B cell (primary cell): Measurements from ENCODE around the gene MORC2. TPM values are rescaled to one million over a fixed set of nuclear protein-coding genes. Genes with fewer than 3 reads are reported as not detected.

ENCODE experiments used
- ATAC-seq: fragments of 200-7000 bp; cut with Tn5 transposase; one replicate; pipeline ENCODE4 v1.10.0; 2021; ENCODE audit warnings: low read depth, mild to moderate bottlenecking, moderate number of reproducible peaks, moderate library complexity
- CTCF ChIA-PET: fragments of 350-600 bp; sonication (Branson Sonifier 250); formaldehyde crosslinking; loops from one replicate; lab custom pipeline; 2021; ENCODE audit warnings: antibody characterized with exemption, inconsistent platforms; lab: Charles Lee
- POLR2A ChIA-PET: fragments of 350-600 bp; sonication (Branson Sonifier 250); formaldehyde crosslinking; loops from one replicate; lab custom pipeline; 2021; ENCODE audit warnings: antibody characterized with exemption; lab: Charles Lee
- DNase-seq: peaks from one replicate; pipeline ENCODE4 v3.0.0; 2013
- H2AFZ ChIP-seq: 2 replicates; pipeline ENCODE4 v1.6.1; 2012; ENCODE audit warnings: mild to moderate bottlenecking, low read depth, low read length; ENCODE audit not compliant: insufficient read depth, poor library complexity, severe bottlenecking
- H3K27ac ChIP-seq, 2 donors: 1 replicate in 1 of 2; 2 replicates in 1 of 2; pipeline ENCODE4 v1.5.1; 2012 to 2013; ENCODE audit warnings: low read length in 2 of 2, mild to moderate bottlenecking in 2 of 2, moderate library complexity in 1 of 2
- H3K27me3 ChIP-seq, 4 experiments: fragments of 200-600 bp in 1 of 4; sonication (generic) in 1 of 4; replicated peaks in 1 of 4; 1 replicate in 2 of 4; 2 replicates in 2 of 4; pipeline versions ENCODE4 v1.6.1 to v1.7.0; 2013 to 2016; ENCODE audit warnings: low read length in 3 of 4, mild to moderate bottlenecking in 2 of 4, mixed read lengths in 1 of 4, moderate library complexity in 1 of 4; ENCODE audit not compliant: insufficient read depth in 4 of 4, control insufficient read depth in 3 of 4; ENCODE audit errors: control extremely low read depth in 1 of 4
- H3K36me3 ChIP-seq, 2 experiments: replicated peaks in 1 of 2; 1 replicate in 1 of 2; 2 replicates in 1 of 2; pipeline versions ENCODE4 v1.6.1 to v1.7.1; 2013; ENCODE audit warnings: low read length in 1 of 2; ENCODE audit not compliant: insufficient read depth in 2 of 2, control insufficient read depth in 1 of 2; ENCODE audit errors: control extremely low read depth in 1 of 2, extremely low read depth in 1 of 2
- H3K4me1 ChIP-seq, 2 donors: fragments of 200-600 bp in 1 of 2; sonication (generic) in 1 of 2; 1 replicate in 1 of 2; 2 replicates in 1 of 2; pipeline versions ENCODE4 v1.5.1 to v1.6.1; 2013 to 2017; ENCODE audit warnings: low read length in 2 of 2; ENCODE audit not compliant: control insufficient read depth in 2 of 2, insufficient read depth in 2 of 2
- H3K4me2 ChIP-seq: replicated peaks from 2 replicates; pipeline ENCODE3; 2012; ENCODE audit warnings: mild to moderate bottlenecking, low read depth, low read length; ENCODE audit not compliant: poor library complexity, severe bottlenecking
- H3K4me3 ChIP-seq, 5 experiments: fragments of 200-600 bp in 1 of 5; sonication (generic) in 1 of 5; 1 replicate in 3 of 5; 2 replicates in 2 of 5; pipeline versions ENCODE4 v1.5.1 to v1.7.0; 2011 to 2016; ENCODE audit warnings: low read length in 4 of 5, mild to moderate bottlenecking in 4 of 5, low read depth in 2 of 5, control low read depth in 1 of 5, moderate library complexity in 1 of 5; ENCODE audit not compliant: insufficient read depth in 1 of 5; ENCODE audit errors: control extremely low read depth in 1 of 5, extremely low read depth in 1 of 5
- H3K79me2 ChIP-seq: fragments of 200-600 bp; sonication (generic); one replicate; pipeline ENCODE4 v1.6.0; 2016; ENCODE audit warnings: low read length; ENCODE audit not compliant: control insufficient read depth, insufficient read depth
- H3K9ac ChIP-seq: fragments of 200-600 bp; sonication (generic); 2 replicates; pipeline ENCODE4 v1.6.1; 2017; ENCODE audit warnings: mild to moderate bottlenecking, low read length, moderate library complexity
- H3K9me3 ChIP-seq, 3 donors: one replicate each; pipeline versions ENCODE4 v1.6.1 to v1.7.1; 2013; ENCODE audit warnings: low read length in 2 of 3; ENCODE audit not compliant: control insufficient read depth in 2 of 3, insufficient read depth in 1 of 3; ENCODE audit errors: control extremely low read depth in 1 of 3
- H4K20me1 ChIP-seq: 2 replicates; pipeline ENCODE4 v1.6.0; 2012; ENCODE audit warnings: mild to moderate bottlenecking, low read length; ENCODE audit not compliant: insufficient read depth, control insufficient read depth, poor library complexity, severe bottlenecking
- H3K27ac Mint-ChIP-seq: one replicate; pipeline ENCODE4 v1.8.0; 2021; ENCODE audit warnings: mixed read lengths
- H3K27me3 Mint-ChIP-seq: one replicate; pipeline ENCODE4 v1.8.0; 2021; ENCODE audit warnings: mixed read lengths
- H3K4me1 Mint-ChIP-seq: one replicate; pipeline ENCODE4 v1.8.0; 2021; ENCODE audit warnings: mixed read lengths
- H3K4me3 Mint-ChIP-seq: one replicate; pipeline ENCODE4 v1.8.0; 2021; ENCODE audit warnings: mixed read lengths
- H3K9me3 Mint-ChIP-seq: one replicate; pipeline ENCODE4 v1.8.0; 2022; ENCODE audit warnings: mixed read lengths; ENCODE audit not compliant: insufficient read depth
- CTCF ChIP-seq: fragments of 200-600 bp; IDR thresholded peaks from one replicate; pipeline ENCODE4 v1.8.0; 2022; ENCODE audit warnings: antibody characterized with exemption, mild to moderate bottlenecking
- EZH2 ChIP-seq: IDR thresholded peaks from 2 replicates; pipeline ENCODE4 v1.6.1; 2012; ENCODE audit warnings: borderline replicate concordance, low read depth, mild to moderate bottlenecking, moderate library complexity, low read length; ENCODE audit not compliant: insufficient read depth, poor library complexity, severe bottlenecking
- WGBS: methylation state at CpG from one replicate; pipeline ENCODE4 v1.1.5; 2013; ENCODE audit warnings: missing lambda C conversion rate; ENCODE audit not compliant: insufficient coverage; 5-methylcytosine and 5-hydroxymethylcytosine counted together
- intact Hi-C: fragments of 100-400 bp; cut with micrococcal nuclease; formaldehyde crosslinking; loops from one replicate; pipeline ENCODE4 v1.10.0; 2022
- polyA plus RNA-seq: library from polyadenylated mRNA; depleted of rRNA; stranded (reverse); fragments of >200 nt; gene quantifications from 2 replicates; pipeline ENCODE4 v1.2.3, GENCODE V29; 2012
- total RNA-seq, 2 donors: library from RNA; stranded (reverse); fragments of 120-200 nt in 1 of 2; gene quantifications; 1 replicate in 1 of 2; 2 replicates in 1 of 2; pipeline versions ENCODE4 v1.2.3 to v1.2.4, GENCODE V29; 2013 to 2022

MORC2 gene
- total and polyA plus RNA-seq, 2 donors (not counting 1 experiment from before 2014, with no cell fraction given), result 10.1 to 25.0 TPM

DNA sequence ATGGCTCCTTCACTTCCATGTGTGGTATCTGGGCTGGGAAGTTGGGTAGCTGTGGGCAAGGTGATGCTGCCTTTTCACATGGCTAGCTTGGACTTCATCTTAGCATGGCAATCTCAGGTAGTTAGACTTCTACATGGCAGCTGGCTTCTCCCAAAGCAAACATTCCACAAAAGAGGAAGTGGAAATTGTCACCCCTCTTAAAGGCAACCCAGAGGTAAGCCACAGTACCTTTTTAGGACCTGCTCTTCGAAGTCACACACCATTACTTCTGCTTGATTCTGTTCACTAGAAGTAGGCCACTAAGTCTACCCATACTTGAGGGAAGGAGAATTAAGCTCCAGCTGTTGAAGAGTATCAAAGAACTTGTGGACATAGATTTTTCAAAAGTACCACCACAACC is 26.4 kb upstream of the MORC2 start:
- ATAC-seq, result no peak

GRCh38 chr22:30992565-30992964 is 24.0 kb upstream of the MORC2 start:
- no peak for TF ChIP-seq CTCF
- TF ChIP-seq EZH2, result no peak
- Histone ChIP-seq H4K20me1 (no peaks in the 10 kb centered on the region), H3K27ac (no peak overlapping the region), H3K27me3 (peaks cover 0 to 4% (median 0%) of the 10 kb centered on the region in 4 experiments), H3K9me3 (peaks cover 1 to 27% (median 21%) of the 10 kb centered on the region in 3 donors), H3K36me3 (no peaks in the 10 kb centered on the region), H3K79me2 (no peaks in the 10 kb centered on the region), H3K4me2 (no peak overlapping the region), H3K4me1 (peaks cover 0 to 4% of the 10 kb centered on the region in 2 donors), H3K9ac (no peak overlapping the region), H2AFZ (no peak overlapping the region), H3K4me3 (no peak overlapping the region)
- POLR2A ChIA-PET, result interaction anchor here (0.7 kb wide), 1 partner anchor 27 kb away, joined by 3 read pairs; no protein-coding TSS in a partner anchor
- CTCF ChIA-PET, result no interaction called here
- H3K4me3 Mint-ChIP-seq, result no peak overlapping the region
- H3K27ac Mint-ChIP-seq, result no peak overlapping the region
- intact Hi-C loops, result no loop called here
- no peaks in the 10 kb centered on the region for H3K27me3 Mint-ChIP-seq
- no CpG with 5 or more reads among the region's 2 CpGs for WGBS
- peaks cover 14% of the 10 kb centered on the region for H3K9me3 Mint-ChIP-seq
- ATAC-seq (no peak), DNase-seq (no peak)
- H3K4me1 Mint-ChIP-seq, result peaks cover 8% of the 10 kb centered on the region

More for the DNA sequence above, 26.4 kb upstream of the MORC2 start:
- H3K27ac Mint-ChIP-seq, result no peak overlapping the region
- no CpG with 5 or more reads among the region's 1 CpG for WGBS
- Histone ChIP-seq H3K4me3 (no peak overlapping the region), H3K36me3 (no peaks in the 10 kb centered on the region), H3K4me2 (no peak overlapping the region), H3K27ac (no peak overlapping the region), H2AFZ (no peak overlapping the region), H3K9ac (no peak overlapping the region), H3K27me3 (peaks cover 0 to 4% (median 0%) of the 10 kb centered on the region in 4 experiments), H3K4me1 (peaks cover 0 to 4% of the 10 kb centered on the region in 2 donors), H3K9me3 (peaks cover 1 to 13% (median 12%) of the 10 kb centered on the region in 3 donors), H3K79me2 (no peaks in the 10 kb centered on the region), H4K20me1 (no peaks in the 10 kb centered on the region)
- H3K4me3 Mint-ChIP-seq, result no peak overlapping the region
- peaks cover 8% of the 10 kb centered on the region for H3K4me1 Mint-ChIP-seq
- no peaks in the 10 kb centered on the region for H3K27me3 Mint-ChIP-seq
- intact Hi-C loops, result no loop called here
- CTCF ChIA-PET, result no interaction called here
- H3K9me3 Mint-ChIP-seq, result peaks cover 6% of the 10 kb centered on the region
- TF ChIP-seq EZH2 (no peak), CTCF (no peak)
- POLR2A ChIA-PET, result no interaction called here
- DNase-seq, result no peak
